Upper lobe of right lung (tissue), 1 donor: ENCODE results near the gene TFDP1. TPM values are rescaled to one million over a fixed set of nuclear protein-coding genes. Genes with fewer than 3 reads are reported as not detected.

Experiments used
- ATAC-seq: fragments of 200-7000 bp; cut with Tn5 transposase; one replicate; pipeline ENCODE4 v1.9.1; 2020; ENCODE audit warnings: mild to moderate bottlenecking, moderate library complexity
- DNase-seq: peaks from one replicate; pipeline ENCODE4 v3.0.0-alpha.2; 2020
- H3K27ac ChIP-seq: fragments of 200-600 bp; one replicate; pipeline ENCODE4 v1.8.0; 2022
- H3K27me3 ChIP-seq: fragments of 200-600 bp; one replicate; pipeline ENCODE4 v1.8.0; 2022; ENCODE audit warnings: mild to moderate bottlenecking
- H3K36me3 ChIP-seq: fragments of 200-600 bp; one replicate; pipeline ENCODE4 v1.8.0; 2022
- H3K4me1 ChIP-seq: fragments of 200-600 bp; one replicate; pipeline ENCODE4 v1.8.0; 2022
- H3K4me3 ChIP-seq: fragments of 200-600 bp; one replicate; pipeline ENCODE4 v1.8.0; 2022; ENCODE audit warnings: mild to moderate bottlenecking
- H3K9me3 ChIP-seq: fragments of 200-600 bp; one replicate; pipeline ENCODE4 v1.8.0; 2022
- intact Hi-C: fragments of 100-400 bp; cut with DNase I; formaldehyde crosslinking; loops from one replicate; pipeline ENCODE4 v1.11.0; 2022
- total RNA-seq: library from RNA; stranded (reverse); fragmentation: NEBNext Ultra II Directional; extraction: Animal tissue kit (Norgen Biotek cat#: 25700); gene quantifications from one replicate; pipeline ENCODE4 v1.2.1, GENCODE V29; 2021
- TF ChIP-seq, protein P1 (sequence below): fragments of 200-600 bp; IDR thresholded peaks from one replicate; pipeline ENCODE4 v1.8.0; 2022; ENCODE audit warnings: antibody characterized with exemption
- donor health status: DM: no; HTN: yes; CAD: no; lungs with severe emphysema.

Gene TFDP1
- total RNA-seq, 1 donor from 2014 or later, result 42.3 TPM

DNA sequence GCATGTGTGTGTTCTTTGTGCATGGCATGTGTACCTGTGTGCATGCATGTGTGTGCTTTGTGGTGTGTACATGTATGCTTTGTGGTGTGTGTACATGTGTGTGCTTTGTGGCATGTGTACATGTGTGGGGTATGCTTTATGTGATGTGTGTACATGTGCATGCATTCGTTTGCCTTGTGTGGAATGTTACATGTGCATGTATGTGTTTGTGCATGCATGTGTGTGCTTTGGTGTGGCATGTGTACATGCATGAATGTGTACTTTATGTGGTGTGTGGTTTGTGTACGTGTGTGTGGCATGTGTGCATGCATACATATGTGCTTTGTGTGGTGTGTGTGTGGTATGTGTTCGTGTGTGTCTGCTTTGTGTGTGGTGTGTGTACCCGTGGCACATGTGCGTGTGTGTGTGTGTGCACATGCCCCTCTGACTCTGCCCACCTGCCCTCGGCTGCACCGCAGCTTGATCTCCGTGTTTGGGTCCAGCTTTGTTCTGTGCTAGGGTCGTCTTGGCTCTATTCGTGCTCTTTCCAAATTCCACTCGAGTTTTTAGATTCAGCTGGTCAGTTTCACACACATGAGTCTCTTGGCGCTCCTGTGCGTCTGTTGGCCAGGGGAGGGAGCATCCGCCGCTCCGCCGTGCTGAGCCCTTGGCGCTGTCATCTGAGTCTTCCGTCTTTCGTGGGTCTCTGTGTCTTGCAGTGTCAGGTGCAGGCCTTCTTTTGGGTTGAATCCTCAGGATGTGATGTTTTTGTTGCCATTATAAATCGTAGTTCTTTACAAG, 46.5 kb upstream of the TFDP1 start:
- intact Hi-C loops, result no loop called here
- Histone ChIP-seq H3K4me3 (no peak overlapping the region), H3K27ac (no peak overlapping the region), H3K4me1 (no peaks in the 10 kb centered on the region), H3K36me3 (peaks cover 10% of the 10 kb centered on the region), H3K27me3 (no peaks in the 10 kb centered on the region), H3K9me3 (no peaks in the 10 kb centered on the region)
- TF ChIP-seq, protein P1, sequence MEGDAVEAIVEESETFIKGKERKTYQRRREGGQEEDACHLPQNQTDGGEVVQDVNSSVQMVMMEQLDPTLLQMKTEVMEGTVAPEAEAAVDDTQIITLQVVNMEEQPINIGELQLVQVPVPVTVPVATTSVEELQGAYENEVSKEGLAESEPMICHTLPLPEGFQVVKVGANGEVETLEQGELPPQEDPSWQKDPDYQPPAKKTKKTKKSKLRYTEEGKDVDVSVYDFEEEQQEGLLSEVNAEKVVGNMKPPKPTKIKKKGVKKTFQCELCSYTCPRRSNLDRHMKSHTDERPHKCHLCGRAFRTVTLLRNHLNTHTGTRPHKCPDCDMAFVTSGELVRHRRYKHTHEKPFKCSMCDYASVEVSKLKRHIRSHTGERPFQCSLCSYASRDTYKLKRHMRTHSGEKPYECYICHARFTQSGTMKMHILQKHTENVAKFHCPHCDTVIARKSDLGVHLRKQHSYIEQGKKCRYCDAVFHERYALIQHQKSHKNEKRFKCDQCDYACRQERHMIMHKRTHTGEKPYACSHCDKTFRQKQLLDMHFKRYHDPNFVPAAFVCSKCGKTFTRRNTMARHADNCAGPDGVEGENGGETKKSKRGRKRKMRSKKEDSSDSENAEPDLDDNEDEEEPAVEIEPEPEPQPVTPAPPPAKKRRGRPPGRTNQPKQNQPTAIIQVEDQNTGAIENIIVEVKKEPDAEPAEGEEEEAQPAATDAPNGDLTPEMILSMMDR, result no peak
- peak; percentile 15 for ATAC-seq
- DNase-seq, result peak; percentile 48

DNA sequence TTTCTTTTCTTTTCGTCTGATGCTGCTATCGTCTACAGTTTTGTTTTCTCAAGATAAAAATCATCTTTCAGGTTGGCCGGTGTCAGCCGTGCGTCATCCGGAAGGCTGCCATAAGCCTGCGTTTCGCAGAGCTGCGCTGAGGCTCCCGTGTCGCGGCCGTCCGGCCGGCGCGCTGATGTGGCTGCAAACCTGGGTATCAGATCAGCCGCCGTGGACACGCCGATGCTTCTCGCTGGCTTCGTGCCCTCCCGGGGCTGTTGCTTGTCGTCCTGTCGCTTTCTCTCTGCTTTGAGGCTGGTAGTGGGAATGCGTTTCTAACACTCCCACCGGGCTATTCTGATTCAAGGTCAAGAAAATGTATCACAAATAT, 45.9 kb upstream of the TFDP1 start:
- Histone ChIP-seq H3K9me3 (no peaks in the 10 kb centered on the region), H3K36me3 (peaks cover 12% of the 10 kb centered on the region), H3K4me1 (no peaks in the 10 kb centered on the region), H3K27ac (no peak overlapping the region), H3K27me3 (no peaks in the 10 kb centered on the region), H3K4me3 (no peak overlapping the region)
- peak; percentile 51 for DNase-seq
- no peak for ATAC-seq
- intact Hi-C loops, result no loop called here
- TF ChIP-seq, protein P1, result no peak

DNA sequence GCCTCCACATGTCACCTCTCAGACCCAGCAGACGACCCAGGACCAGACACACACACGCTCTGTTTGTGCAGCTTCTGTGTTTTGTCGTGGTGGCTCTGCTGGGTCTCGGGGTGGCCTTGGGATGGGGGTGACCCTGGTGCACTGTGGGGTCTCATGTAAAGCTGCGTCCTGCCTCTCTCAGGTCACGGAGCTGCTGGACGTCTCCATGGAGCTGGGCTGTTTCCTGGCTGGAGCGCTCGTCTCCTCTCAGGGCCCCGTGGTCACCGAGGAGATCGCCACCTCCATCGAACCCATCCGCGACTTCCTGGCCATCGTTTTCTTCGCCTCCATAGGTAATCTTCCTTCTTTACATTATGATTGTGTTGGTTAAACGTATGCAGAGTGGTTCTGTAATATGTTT, 45.4 kb upstream of the TFDP1 start:
- intact Hi-C loops, result no loop called here
- ATAC-seq (no peak), DNase-seq (peak; percentile 27)
- peaks cover 16% of the 10 kb centered on the region for H3K36me3 ChIP-seq
- no peaks in the 10 kb centered on the region for H3K27me3 ChIP-seq
- H3K4me1 ChIP-seq, result no peaks in the 10 kb centered on the region
- H3K4me3 ChIP-seq, result no peak overlapping the region
- no peak overlapping the region for H3K27ac ChIP-seq
- TF ChIP-seq, protein P1, result no peak
- no peaks in the 10 kb centered on the region for H3K9me3 ChIP-seq

DNA sequence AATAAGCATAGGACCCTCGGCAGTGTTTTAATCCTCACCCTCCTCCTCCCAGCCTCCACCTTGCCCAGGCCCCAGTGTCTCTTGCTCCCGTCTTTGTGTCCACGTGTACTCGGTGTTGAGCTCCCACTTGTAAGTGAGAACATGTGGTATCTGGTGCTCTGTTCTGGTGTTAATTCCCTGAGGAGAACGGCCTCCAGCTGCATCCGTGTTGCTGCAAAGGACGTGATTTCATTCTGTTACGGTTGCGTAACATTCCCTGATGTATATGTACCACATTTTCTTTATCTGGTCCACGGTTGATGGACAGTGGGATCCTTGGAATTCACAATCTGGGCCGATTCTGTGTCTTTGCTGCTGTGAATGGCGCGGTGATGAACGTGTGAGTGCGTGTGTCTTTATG, 44.7 kb upstream of the TFDP1 start:
- Histone ChIP-seq H3K27ac (no peak overlapping the region), H3K4me3 (no peak overlapping the region), H3K36me3 (peaks cover 16% of the 10 kb centered on the region), H3K4me1 (no peaks in the 10 kb centered on the region), H3K27me3 (no peaks in the 10 kb centered on the region), H3K9me3 (no peaks in the 10 kb centered on the region)
- ATAC-seq, result no peak
- TF ChIP-seq, protein P1, result no peak
- intact Hi-C loops, result no loop called here
- peak; percentile 22 for DNase-seq

DNA sequence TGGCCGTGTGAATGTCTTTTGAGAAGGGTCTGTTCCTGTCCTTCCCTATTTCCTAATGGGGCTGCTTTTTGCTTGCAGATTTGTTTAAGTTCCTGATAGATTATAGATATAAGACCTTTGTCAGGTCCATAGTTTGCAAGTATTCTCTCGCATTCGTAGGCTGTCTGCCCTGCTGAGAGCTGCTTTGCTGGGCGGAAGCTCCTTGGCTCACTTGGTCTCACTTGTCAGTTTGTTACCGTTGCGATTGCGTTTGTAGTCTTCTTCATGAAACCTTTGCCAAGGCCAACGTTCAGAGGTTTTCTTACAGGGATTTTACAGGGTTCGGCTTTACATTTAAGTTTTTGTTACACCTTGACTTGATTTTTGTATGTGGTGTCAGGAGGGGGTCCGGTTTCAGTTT, 44.0 kb upstream of the TFDP1 start:
- H3K36me3 ChIP-seq, result peaks cover 16% of the 10 kb centered on the region
- no peak for DNase-seq
- no peak for ATAC-seq
- no peak overlapping the region for H3K4me3 ChIP-seq
- TF ChIP-seq, protein P1, result no peak
- intact Hi-C loops, result no loop called here
- H3K27me3 ChIP-seq, result no peaks in the 10 kb centered on the region
- no peaks in the 10 kb centered on the region for H3K9me3 ChIP-seq
- no peak overlapping the region for H3K27ac ChIP-seq
- peaks cover 7% of the 10 kb centered on the region for H3K4me1 ChIP-seq
